Measurements from ENCODE around the gene ADARB2. TPM values are rescaled to one million over a fixed set of nuclear protein-coding genes. Genes with fewer than 3 reads are reported as not detected.
A peak's percentile ranks its signal among the peaks of the same experiment; 100 is the strongest.

The ADARB2 gene
- total and polyA plus RNA-seq, 2 donors (not counting 1 experiment from before 2014, with no cell fraction given) = not detected

- H3K27me3 ChIP-seq (ENCODE audit: control insufficient read depth, insufficient read depth, low read length) = no peaks in the 10 kb centered on the region
- H3K4me2 ChIP-seq (ENCODE audit: extremely low read depth, insufficient read depth, low read length) = no peak overlapping the region
- no peak for TF ChIP-seq CTCF (conservative IDR thresholded peaks at IDR 0.05 in 1 of 2, IDR thresholded peaks at IDR 0.05 in 1 of 2; ENCODE audit: low read depth in 1 of 2, low read length in 2 of 2)
- no peak for TF ChIP-seq EZH2 (IDR thresholded peaks at IDR 0.05; ENCODE audit: low read length, missing control alignments)
- H3K4me1 ChIP-seq (ENCODE audit: control insufficient read depth, extremely low read depth, insufficient read depth, low read length) = no peaks in the 10 kb centered on the region
- H3K36me3 ChIP-seq (ENCODE audit: control insufficient read depth, insufficient read depth, low read length) = no peaks in the 10 kb centered on the region
- H3K27ac ChIP-seq (ENCODE audit: insufficient read depth, low read length) = no peak overlapping the region
- no peaks in the 10 kb centered on the region for H3K9me3 ChIP-seq (ENCODE audit: control insufficient read depth, insufficient read depth, low read depth, low read length)
- no peaks in the 10 kb centered on the region for H4K20me1 ChIP-seq (ENCODE audit: control insufficient read depth, extremely low read depth, insufficient read depth, low read length)
- no peak overlapping the region for H3K9ac ChIP-seq (ENCODE audit: insufficient read depth, low read length)
- H3K4me3 ChIP-seq (replicated peaks in 1 of 4; ENCODE audit: control extremely low read depth in 1 of 4, insufficient read depth in 1 of 4, low read depth in 3 of 4, low read length in 4 of 4) = no peak overlapping the region
- no peak overlapping the region for H2AFZ ChIP-seq (ENCODE audit: low read length)
- peak in 1 of 2 donors; percentile 6 for DNase-seq (ENCODE audit: low read depth in 2 of 2)
- no peaks in the 10 kb centered on the region for H3K79me2 ChIP-seq (ENCODE audit: control insufficient read depth, insufficient read depth, low read length)
These were observed 427.0 kb downstream of the ADARB2 start for GRCh38 chr10:1310271-1310789.

GRCh38 chr10:1309617-1310270, 427.6 kb downstream of the ADARB2 start:
- Histone ChIP-seq H3K4me1 (ENCODE audit: control insufficient read depth, extremely low read depth, insufficient read depth, low read length) (no peaks in the 10 kb centered on the region), H3K9ac (ENCODE audit: insufficient read depth, low read length) (no peak overlapping the region), H3K27me3 (ENCODE audit: control insufficient read depth, insufficient read depth, low read length) (no peaks in the 10 kb centered on the region), H3K4me2 (ENCODE audit: extremely low read depth, insufficient read depth, low read length) (no peak overlapping the region), H3K9me3 (ENCODE audit: control insufficient read depth, insufficient read depth, low read depth, low read length) (no peaks in the 10 kb centered on the region), H3K79me2 (ENCODE audit: control insufficient read depth, insufficient read depth, low read length) (no peaks in the 10 kb centered on the region), H3K4me3 (replicated peaks in 1 of 4; ENCODE audit: control extremely low read depth in 1 of 4, insufficient read depth in 1 of 4, low read depth in 3 of 4, low read length in 4 of 4) (no peak overlapping the region), H3K27ac (ENCODE audit: insufficient read depth, low read length) (no peak overlapping the region), H3K36me3 (ENCODE audit: control insufficient read depth, insufficient read depth, low read length) (no peaks in the 10 kb centered on the region), H4K20me1 (ENCODE audit: control insufficient read depth, extremely low read depth, insufficient read depth, low read length) (no peaks in the 10 kb centered on the region), H2AFZ (ENCODE audit: low read length) (no peak overlapping the region)
- no peak for DNase-seq (ENCODE audit: low read depth in 2 of 2)
- TF ChIP-seq CTCF (conservative IDR thresholded peaks at IDR 0.05 in 1 of 2, IDR thresholded peaks at IDR 0.05 in 1 of 2; ENCODE audit: low read depth in 1 of 2, low read length in 2 of 2) (no peak), EZH2 (IDR thresholded peaks at IDR 0.05; ENCODE audit: low read length, missing control alignments) (no peak)

- Histone ChIP-seq H3K27me3 (ENCODE audit: control insufficient read depth, insufficient read depth, low read length) (no peaks in the 10 kb centered on the region), H3K9ac (ENCODE audit: insufficient read depth, low read length) (no peak overlapping the region), H3K36me3 (ENCODE audit: control insufficient read depth, insufficient read depth, low read length) (no peaks in the 10 kb centered on the region), H2AFZ (ENCODE audit: low read length) (no peak overlapping the region), H3K27ac (ENCODE audit: insufficient read depth, low read length) (no peak overlapping the region), H3K4me3 (replicated peaks in 1 of 4; ENCODE audit: control extremely low read depth in 1 of 4, insufficient read depth in 1 of 4, low read depth in 3 of 4, low read length in 4 of 4) (no peak overlapping the region), H3K4me2 (ENCODE audit: extremely low read depth, insufficient read depth, low read length) (no peak overlapping the region), H4K20me1 (ENCODE audit: control insufficient read depth, extremely low read depth, insufficient read depth, low read length) (no peaks in the 10 kb centered on the region), H3K9me3 (ENCODE audit: control insufficient read depth, insufficient read depth, low read depth, low read length) (no peaks in the 10 kb centered on the region), H3K79me2 (ENCODE audit: control insufficient read depth, insufficient read depth, low read length) (no peaks in the 10 kb centered on the region), H3K4me1 (ENCODE audit: control insufficient read depth, extremely low read depth, insufficient read depth, low read length) (no peaks in the 10 kb centered on the region)
- DNase-seq (ENCODE audit: low read depth in 2 of 2) = peak in 1 of 2 donors; percentile 22
- TF ChIP-seq CTCF (conservative IDR thresholded peaks at IDR 0.05 in 1 of 2, IDR thresholded peaks at IDR 0.05 in 1 of 2; ENCODE audit: low read depth in 1 of 2, low read length in 2 of 2) = no peak
- no peak for TF ChIP-seq EZH2 (IDR thresholded peaks at IDR 0.05; ENCODE audit: low read length, missing control alignments)
These were observed 428.2 kb downstream of the ADARB2 start for GRCh38 chr10:1308962-1309616.
